Measurements from ENCODE around the gene KRTAP19-8.

DNA sequence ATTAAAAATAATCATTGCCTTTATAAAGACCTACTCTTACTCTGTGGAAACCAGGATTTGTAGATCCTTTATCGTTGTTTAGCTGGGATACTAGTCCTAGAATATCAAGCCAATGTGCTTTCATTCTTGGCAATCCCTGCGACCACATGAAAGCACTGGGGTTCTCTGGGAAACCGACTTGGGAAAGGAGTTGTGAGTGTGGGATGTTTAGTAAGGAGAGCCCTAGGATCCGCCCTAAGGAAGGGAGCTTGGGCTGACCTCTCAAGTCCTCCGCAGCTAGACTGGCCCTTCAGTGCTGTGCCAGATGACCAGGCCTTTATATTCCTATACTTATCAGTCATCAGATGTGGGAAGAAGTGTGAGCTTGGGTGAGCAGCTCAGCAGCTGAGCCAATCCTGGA is 5.2 kb upstream of the KRTAP19-8 start:
- TF ChIP-seq, protein P1, sequence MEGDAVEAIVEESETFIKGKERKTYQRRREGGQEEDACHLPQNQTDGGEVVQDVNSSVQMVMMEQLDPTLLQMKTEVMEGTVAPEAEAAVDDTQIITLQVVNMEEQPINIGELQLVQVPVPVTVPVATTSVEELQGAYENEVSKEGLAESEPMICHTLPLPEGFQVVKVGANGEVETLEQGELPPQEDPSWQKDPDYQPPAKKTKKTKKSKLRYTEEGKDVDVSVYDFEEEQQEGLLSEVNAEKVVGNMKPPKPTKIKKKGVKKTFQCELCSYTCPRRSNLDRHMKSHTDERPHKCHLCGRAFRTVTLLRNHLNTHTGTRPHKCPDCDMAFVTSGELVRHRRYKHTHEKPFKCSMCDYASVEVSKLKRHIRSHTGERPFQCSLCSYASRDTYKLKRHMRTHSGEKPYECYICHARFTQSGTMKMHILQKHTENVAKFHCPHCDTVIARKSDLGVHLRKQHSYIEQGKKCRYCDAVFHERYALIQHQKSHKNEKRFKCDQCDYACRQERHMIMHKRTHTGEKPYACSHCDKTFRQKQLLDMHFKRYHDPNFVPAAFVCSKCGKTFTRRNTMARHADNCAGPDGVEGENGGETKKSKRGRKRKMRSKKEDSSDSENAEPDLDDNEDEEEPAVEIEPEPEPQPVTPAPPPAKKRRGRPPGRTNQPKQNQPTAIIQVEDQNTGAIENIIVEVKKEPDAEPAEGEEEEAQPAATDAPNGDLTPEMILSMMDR (IDR thresholded peaks at IDR 0.05) = no peak
- TF ChIP-seq EZH2phosphoT487 (IDR thresholded peaks at IDR 0.05) = no peak

Data from neural progenitor cell (in vitro differentiated cells).